Measurements from ENCODE around the gene RPS6KA2. TPM values are rescaled to one million over a fixed set of nuclear protein-coding genes. Genes with fewer than 3 reads are reported as not detected.

Gene RPS6KA2
- total and polyA plus RNA-seq, 8 donors = 7.9 to 95.4 (median 22.9) TPM

DNA sequence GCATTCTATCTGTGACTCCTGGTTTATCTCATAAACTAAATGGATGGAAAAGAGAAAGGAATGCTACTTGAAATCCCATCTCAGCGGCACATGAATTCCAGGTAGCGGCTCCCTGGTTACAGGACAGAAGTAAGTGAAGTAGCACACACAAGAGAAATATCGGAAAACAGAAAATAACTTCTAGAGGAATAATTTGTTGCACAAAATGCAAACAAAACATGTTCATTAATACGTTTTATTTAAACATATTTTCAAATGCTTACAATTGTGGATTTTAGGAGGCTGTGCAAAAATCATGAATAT, 26.5 kb upstream of the RPS6KA2 start:
- FAIRE-seq = no peak
- Histone ChIP-seq H3K27ac (no peak overlapping the region), H3K9me3 (no peaks in the 10 kb centered on the region), H3K27me3 (no peaks in the 10 kb centered on the region), H3K36me3 (no peaks in the 10 kb centered on the region), H3K4me3 (no peak overlapping the region), H3K4me1 (no peaks in the 10 kb centered on the region)
- 84 to 90% methylated on average over 4 of the region's 4 CpGs for WGBS, 2 donors
- TF ChIP-seq, protein P1, sequence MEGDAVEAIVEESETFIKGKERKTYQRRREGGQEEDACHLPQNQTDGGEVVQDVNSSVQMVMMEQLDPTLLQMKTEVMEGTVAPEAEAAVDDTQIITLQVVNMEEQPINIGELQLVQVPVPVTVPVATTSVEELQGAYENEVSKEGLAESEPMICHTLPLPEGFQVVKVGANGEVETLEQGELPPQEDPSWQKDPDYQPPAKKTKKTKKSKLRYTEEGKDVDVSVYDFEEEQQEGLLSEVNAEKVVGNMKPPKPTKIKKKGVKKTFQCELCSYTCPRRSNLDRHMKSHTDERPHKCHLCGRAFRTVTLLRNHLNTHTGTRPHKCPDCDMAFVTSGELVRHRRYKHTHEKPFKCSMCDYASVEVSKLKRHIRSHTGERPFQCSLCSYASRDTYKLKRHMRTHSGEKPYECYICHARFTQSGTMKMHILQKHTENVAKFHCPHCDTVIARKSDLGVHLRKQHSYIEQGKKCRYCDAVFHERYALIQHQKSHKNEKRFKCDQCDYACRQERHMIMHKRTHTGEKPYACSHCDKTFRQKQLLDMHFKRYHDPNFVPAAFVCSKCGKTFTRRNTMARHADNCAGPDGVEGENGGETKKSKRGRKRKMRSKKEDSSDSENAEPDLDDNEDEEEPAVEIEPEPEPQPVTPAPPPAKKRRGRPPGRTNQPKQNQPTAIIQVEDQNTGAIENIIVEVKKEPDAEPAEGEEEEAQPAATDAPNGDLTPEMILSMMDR (IDR thresholded peaks at IDR 0.05) = no peak
- DNase-seq = no peak
- intact Hi-C loops (cut with DNase I) = no loop called here
- no peak for ATAC-seq

DNA sequence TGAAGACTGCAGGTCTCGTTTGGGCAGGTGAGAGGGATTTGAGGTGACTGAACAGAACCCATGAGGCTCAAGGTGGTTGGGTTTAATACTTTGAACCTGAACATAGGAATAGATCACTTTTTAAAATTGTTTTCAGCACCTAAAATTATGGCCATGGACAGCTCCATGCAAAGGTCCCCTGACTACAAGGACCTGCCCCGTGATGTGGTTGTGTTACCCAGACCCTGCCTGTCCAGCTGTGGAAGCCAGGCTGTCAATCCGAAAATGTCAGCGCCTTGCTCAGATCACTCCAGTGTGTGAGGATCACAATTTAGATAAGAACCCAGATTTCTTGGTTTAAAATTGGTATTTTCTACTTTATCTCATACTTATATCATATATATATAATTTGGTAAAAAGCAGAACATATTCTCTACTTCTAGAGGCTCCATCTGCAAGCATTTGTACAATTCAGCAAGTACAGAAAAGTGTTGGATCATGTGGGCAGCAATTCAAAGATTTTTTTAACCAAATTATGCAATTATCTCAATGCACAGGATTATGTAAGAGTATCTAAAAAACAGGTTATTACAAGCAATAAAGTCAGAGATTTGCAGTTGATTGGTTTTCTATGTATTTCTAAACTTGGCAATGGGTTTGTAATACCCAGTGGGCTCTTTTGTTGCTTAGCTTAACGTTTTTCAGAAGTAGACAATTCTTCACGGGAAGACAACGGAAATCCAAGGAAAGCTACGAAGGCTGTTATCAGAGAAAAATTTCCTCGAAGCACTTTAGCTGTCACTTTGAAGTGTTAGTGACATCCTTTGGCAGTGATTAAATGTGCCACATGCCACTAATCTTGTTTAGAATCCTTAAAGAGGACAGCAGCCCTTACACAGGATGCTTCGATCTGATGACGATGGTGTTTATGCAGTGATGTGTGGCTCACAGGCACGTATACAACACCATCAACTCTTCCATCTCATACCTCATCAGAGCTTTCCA, 24.1 kb upstream of the RPS6KA2 start:
- Histone ChIP-seq H3K27ac (no peak overlapping the region), H3K36me3 (no peaks in the 10 kb centered on the region), H3K27me3 (no peaks in the 10 kb centered on the region), H3K9me3 (no peaks in the 10 kb centered on the region), H3K4me1 (no peaks in the 10 kb centered on the region), H3K4me3 (no peak overlapping the region)
- DNase-seq (no peak), ATAC-seq (no peak), FAIRE-seq (no peak)
- TF ChIP-seq, protein P1 (IDR thresholded peaks at IDR 0.05) = no peak
- WGBS, 2 donors = 74 to 80% methylated on average over 12 of the region's 12 CpGs
- intact Hi-C loops (cut with DNase I) = no loop called here

DNA sequence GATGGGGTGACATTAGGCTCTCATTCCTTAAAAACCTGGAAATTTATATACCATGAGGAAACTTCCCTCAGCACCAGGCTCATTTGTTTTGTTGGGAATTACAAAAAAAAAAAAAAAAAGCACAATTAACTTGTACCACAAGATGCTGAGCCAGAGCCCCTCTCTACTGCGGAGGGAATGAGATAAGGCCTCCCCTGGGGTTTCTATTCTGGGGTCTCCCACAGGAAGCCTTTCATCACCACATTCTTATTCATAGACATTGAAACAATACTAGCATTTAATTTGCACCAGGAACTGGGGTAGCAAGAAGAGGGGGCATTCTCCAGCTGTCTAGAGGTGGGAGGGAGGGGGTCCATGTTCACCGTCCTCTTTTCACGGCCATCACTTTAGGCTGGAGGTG, 23.0 kb upstream of the RPS6KA2 start:
- FAIRE-seq (no peak), DNase-seq (no peak), ATAC-seq (no peak)
- no peaks in the 10 kb centered on the region for H3K27me3 ChIP-seq
- no peaks in the 10 kb centered on the region for H3K36me3 ChIP-seq
- H3K4me3 ChIP-seq = no peak overlapping the region
- H3K4me1 ChIP-seq = no peaks in the 10 kb centered on the region
- H3K27ac ChIP-seq = no peak overlapping the region
- intact Hi-C loops (cut with DNase I) = no loop called here
- TF ChIP-seq, protein P1 (IDR thresholded peaks at IDR 0.05) = no peak
- 73 to 79% methylated on average over 3 of the region's 3 CpGs for WGBS, 2 donors
- H3K9me3 ChIP-seq = no peaks in the 10 kb centered on the region

DNA sequence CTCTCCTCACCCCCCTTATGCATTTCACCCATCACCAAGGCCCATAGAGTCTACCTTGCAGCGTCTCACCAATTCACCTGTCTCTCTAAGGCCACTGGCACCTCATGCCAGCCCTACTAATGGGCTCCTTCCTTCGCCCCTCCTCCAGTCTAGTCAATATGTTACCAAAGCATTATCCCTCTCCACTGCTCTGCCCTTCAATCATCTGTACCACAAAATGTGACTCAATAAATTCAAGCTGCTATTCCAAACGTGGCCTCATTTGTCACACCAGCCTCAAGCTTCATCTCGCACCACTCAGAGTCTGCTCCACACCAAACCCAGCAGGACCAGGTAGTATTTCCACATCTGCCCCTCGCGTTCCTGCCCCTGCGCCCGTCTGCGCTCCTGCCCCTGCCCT, 21.8 kb upstream of the RPS6KA2 start:
- TF ChIP-seq, protein P1 (IDR thresholded peaks at IDR 0.05) = no peak
- H3K27me3 ChIP-seq = no peaks in the 10 kb centered on the region
- H3K27ac ChIP-seq = no peak overlapping the region
- intact Hi-C loops (cut with DNase I) = no loop called here
- no peaks in the 10 kb centered on the region for H3K4me1 ChIP-seq
- no peaks in the 10 kb centered on the region for H3K9me3 ChIP-seq
- ATAC-seq (no peak), FAIRE-seq (no peak), DNase-seq (no peak)
- H3K4me3 ChIP-seq = no peak overlapping the region
- 78% methylated on average over 9 of the region's 9 CpGs for WGBS, 2 donors
- no peaks in the 10 kb centered on the region for H3K36me3 ChIP-seq

GRCh38 chr6:166647896-166648295, 20.8 kb upstream of the RPS6KA2 start:
- H3K4me1 ChIP-seq = no peaks in the 10 kb centered on the region
- intact Hi-C loops (cut with DNase I) = no loop called here
- no peak for ATAC-seq
- FAIRE-seq = no peak
- no peak for DNase-seq
- 89 to 95% methylated on average over 11 of the region's 11 CpGs for WGBS, 2 donors
- no peaks in the 10 kb centered on the region for H3K27me3 ChIP-seq
- H3K4me3 ChIP-seq = no peak overlapping the region
- no peaks in the 10 kb centered on the region for H3K36me3 ChIP-seq
- TF ChIP-seq, protein P1 (IDR thresholded peaks at IDR 0.05) = no peak
- H3K9me3 ChIP-seq = no peaks in the 10 kb centered on the region
- H3K27ac ChIP-seq = no peak overlapping the region
